GM19025 (cell line): ENCODE data around the gene ITPR2.

ENCODE experiments used
- ATAC-seq: cut with Tn5 transposase; IDR thresholded peaks from one replicate; pipeline ENCODE4 v1.9.1; 2021; ENCODE audit warnings: mild to moderate bottlenecking, low read depth, moderate library complexity; ENCODE audit not compliant: unreplicated experiment

Gene ITPR2

GRCh38 chr12:26737487-26738030 lies 95.4 kb downstream of the ITPR2 start:
- ATAC-seq, result no peak

- no peak for ATAC-seq
These were observed 96.2 kb downstream of the ITPR2 start for GRCh38 chr12:26736563-26737486.

DNA sequence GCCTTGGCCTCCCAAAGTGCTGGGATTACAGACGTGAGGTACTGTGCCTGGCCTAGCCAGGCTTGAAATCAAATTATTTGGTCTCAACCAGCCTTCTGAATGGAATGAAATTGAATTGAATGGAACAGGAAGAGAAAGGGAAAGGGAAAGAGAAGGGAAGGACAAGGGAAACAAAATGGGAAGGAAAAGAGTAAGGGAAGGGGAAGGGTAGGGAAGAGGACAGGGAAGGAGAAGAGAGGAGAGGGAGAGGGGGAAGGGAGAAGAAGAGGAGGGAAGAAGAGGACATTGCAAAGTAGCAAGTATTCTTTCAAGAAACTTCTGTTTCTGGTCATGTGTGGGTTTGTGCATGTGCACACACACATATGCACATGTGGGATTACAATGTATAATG lies 97.8 kb downstream of the ITPR2 start:
- ATAC-seq, result no peak

GRCh38 chr12:26734510-26735248 lies 98.3 kb downstream of the ITPR2 start:
- ATAC-seq, result no peak

- ATAC-seq, result peak; percentile 44
These were observed 100.7 kb downstream of the ITPR2 start for GRCh38 chr12:26732005-26732908.

DNA sequence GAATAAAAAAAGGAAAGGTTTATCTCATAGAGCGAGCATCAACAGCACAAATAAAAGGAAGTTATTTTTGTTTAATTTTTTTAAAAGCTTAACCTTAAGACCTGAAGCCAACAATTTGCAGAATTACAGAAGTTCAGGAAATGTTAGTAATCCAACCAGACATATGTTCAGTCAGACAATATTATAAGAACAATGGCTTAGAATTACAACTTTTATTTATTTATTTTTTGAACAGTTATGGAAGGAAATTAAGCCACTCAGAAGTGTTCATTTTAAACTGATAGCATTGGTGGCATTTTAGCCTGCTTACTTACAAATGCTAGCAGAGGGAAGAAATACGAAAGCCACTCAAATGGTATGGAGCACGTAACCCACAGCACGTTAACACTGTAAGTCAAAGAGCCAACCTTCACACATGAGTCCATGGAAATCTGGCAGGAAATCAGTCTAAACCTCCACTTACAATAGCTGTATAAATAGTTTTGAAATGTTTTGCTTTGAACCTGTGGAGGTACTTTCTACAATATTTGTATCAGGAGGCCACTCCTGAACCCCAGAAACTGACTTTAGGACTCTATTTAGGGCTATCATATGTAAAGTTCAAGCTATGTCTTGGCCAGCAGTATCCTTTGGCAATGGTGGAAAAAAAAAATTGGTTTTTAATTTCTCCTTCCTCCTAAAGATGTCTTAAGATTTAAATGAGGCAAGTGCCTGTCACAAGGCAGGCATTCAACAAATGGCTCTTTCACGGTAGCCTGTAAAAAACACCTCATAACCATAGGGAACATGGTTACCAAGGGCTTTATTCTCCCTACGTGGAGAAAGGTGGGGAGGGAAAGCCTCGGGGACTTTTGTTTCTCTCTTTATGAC lies 102.3 kb downstream of the ITPR2 start:
- ATAC-seq, result no peak

- peak; percentile 41 for ATAC-seq
These were observed 103.8 kb downstream of the ITPR2 start for GRCh38 chr12:26729137-26729671.

- ATAC-seq, result peak; percentile 46
These were observed 104.6 kb downstream of the ITPR2 start for GRCh38 chr12:26728205-26729050.

DNA sequence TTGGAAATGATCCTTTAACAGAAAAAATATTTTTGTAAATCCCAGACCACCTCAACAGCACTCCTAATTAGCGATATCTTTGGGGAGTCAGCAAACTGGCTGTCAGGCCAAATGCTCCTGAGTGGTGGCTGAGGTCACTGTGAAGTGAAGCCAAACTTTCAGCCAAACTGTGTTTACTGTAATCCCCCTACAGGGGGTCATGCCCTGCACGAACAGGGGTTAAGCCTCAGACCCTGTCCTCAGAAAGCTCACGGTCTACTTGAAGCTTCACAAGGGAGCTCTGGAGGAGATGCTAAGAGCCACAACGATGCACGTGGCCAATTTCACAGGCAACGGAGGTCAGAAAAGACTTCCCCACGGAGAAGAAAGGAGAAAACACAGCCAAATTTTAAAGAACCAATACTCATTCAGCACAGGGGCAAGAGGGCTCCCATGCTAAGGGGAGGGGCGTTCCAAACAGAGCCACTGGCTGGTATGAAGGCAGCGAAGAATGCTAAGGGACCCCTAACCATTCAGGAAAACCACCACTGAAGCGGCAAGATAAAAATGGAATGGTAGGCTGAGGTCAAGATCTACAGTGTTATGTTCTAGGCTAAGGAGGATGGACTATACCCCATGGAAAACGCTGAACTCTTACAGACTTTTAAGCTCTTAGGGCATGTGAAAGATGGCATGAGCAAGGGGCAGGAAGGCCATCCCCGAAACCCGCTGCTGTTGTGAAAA lies 105.4 kb downstream of the ITPR2 start:
- no peak for ATAC-seq

GRCh38 chr12:26726956-26727355 lies 106.0 kb downstream of the ITPR2 start:
- no peak for ATAC-seq

GRCh38 chr12:26725276-26725916 lies 107.6 kb downstream of the ITPR2 start:
- no peak for ATAC-seq

DNA sequence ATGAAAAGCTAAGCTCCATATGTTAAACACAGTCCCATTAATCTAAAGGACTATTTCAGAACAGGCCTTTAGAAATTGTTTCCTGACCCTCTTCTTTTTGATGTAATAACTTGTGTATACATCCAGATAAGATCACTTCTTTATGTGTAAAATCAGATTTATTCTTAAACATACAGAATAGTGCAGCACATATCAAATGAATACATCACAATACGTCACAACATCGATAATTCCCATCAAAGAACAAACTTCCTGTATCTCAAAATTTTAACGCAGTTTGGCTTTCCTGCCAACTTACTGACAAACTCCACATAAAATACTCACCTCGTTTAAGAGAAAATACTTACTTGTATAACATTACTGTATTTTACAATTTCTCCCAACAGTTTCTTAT lies 108.7 kb downstream of the ITPR2 start:
- no peak for ATAC-seq

- ATAC-seq, result no peak
These were observed 109.3 kb downstream of the ITPR2 start for GRCh38 chr12:26723379-26724308.

DNA sequence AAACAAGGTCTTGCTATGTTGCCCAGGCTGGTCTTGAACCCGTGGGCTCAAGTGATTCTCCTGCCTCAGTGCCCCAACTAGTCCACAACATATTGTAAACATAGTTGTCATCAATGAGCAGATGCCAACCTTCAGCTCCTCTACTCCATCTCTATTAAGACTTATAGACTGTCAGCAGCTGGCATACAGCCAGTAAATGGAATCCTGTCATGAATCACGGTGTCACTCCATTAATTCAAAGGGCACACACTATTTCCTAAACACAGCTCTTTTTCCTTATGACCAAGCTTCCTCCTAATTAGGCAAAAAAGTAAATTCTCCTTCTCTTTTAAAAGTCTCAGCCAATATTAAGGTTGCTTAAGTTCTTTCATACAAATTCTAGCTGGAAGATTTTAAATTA lies 111.2 kb downstream of the ITPR2 start:
- ATAC-seq, result no peak

DNA sequence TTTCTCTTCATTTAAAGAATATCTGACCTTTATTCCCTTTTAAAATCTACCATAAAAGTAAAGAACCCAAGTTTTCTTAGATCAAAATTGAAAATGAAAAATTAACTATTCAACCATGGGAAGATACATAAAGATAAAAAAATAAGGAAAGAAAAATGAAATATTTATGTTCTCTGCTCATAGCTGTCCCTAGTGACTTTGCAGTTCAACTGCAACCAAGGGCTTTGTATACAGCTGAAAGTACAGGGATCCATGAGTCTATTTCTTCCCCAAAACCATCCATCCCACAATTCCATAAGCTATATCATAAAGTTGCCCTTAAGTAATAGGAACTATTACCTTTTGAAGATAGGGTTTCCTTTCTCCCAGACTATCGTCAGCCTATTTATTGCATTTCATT lies 113.1 kb downstream of the ITPR2 start:
- no peak for ATAC-seq

- ATAC-seq, result no peak
These were observed 115.2 kb downstream of the ITPR2 start for GRCh38 chr12:26717757-26718156.
